Esophagus squamous epithelium (tissue), 5 donors: Measurements from ENCODE around the gene TRMT61A. TPM values are rescaled to one million over a fixed set of nuclear protein-coding genes. Genes with fewer than 3 reads are reported as not detected.

Experiments used
- DNase-seq: peaks from one replicate; lab custom pipeline; 2025; lab: John Stamatoyannopoulos, UW
- H3K27ac ChIP-seq, 4 donors: fragments of 200-600 bp; sonication (generic); one replicate each; pipeline ENCODE4 v1.5.1; 2016 to 2019; ENCODE audit warnings: mild to moderate bottlenecking in 1 of 4
- H3K27me3 ChIP-seq, 4 donors: fragments of 200-600 bp; sonication (generic); 1 replicate in 3 of 4; 2 replicates in 1 of 4; pipeline versions ENCODE4 v1.5.1 to v1.6.0; 2017 to 2021; ENCODE audit warnings: antibody characterized with exemption in 1 of 4
- H3K36me3 ChIP-seq, 3 donors: fragments of 200-600 bp; sonication (generic); one replicate each; pipeline ENCODE4 v1.5.1; 2016 to 2019
- H3K4me1 ChIP-seq, 3 donors: fragments of 200-600 bp; sonication (generic); one replicate each; pipeline ENCODE4 v1.5.1; 2017 to 2019
- H3K4me3 ChIP-seq, 4 donors: fragments of 200-600 bp; sonication (generic); 1 replicate in 3 of 4; 2 replicates in 1 of 4; pipeline ENCODE4 v1.5.1; 2016 to 2019; ENCODE audit warnings: mild to moderate bottlenecking in 2 of 4, moderate library complexity in 1 of 4
- H3K9me3 ChIP-seq, 3 donors: fragments of 200-600 bp; sonication (generic); one replicate each; pipeline ENCODE4 v1.5.1; 2016 to 2019
- CTCF ChIP-seq, 6 experiments: fragments of 450-650 bp in 4 of 6; fragments of 200-600 bp in 2 of 6; sonication (generic) in 2 of 6; IDR thresholded peaks; one replicate each; pipeline ENCODE4 v1.5.1; 2016 to 2019; ENCODE audit warnings: antibody characterized with exemption in 6 of 6, mild to moderate bottlenecking in 4 of 6, moderate library complexity in 4 of 6
- POLR2A ChIP-seq, 4 donors: fragments of 450-650 bp; IDR thresholded peaks; one replicate each; pipeline ENCODE4 v1.6.1; 2017; ENCODE audit warnings: antibody characterized with exemption in 4 of 4, mild to moderate bottlenecking in 4 of 4, moderate library complexity in 3 of 4
- WGBS, 2 donors: methylation state at CpG; one replicate each; pipeline ENCODE4 v1.1.5; 2018; 5-methylcytosine and 5-hydroxymethylcytosine counted together
- intact Hi-C: fragments of 100-400 bp; cut with DNase I; formaldehyde crosslinking; loops from one replicate; pipeline ENCODE4 v1.15.0; 2022
- total RNA-seq, 4 donors: library from RNA; depleted of rRNA; stranded (reverse); fragments of >200 nt; gene quantifications; one replicate each; pipeline ENCODE4 v1.1.0, GENCODE V29; 2016
- donor health status: DM: yes; HTN: yes; CAD: no.

TRMT61A gene
- total RNA-seq, 4 donors from 2014 or later = 7.7 to 20.6 (median 9.9) TPM

- Histone ChIP-seq H3K4me3 (peak overlapping the region in 1 of 4 donors; percentile 4), H3K27me3 (no peaks in the 10 kb centered on the region), H3K27ac (peak overlapping the region; percentile 77 to 88 (median 86)), H3K9me3 (no peaks in the 10 kb centered on the region), H3K4me1 (peaks cover 29 to 65% (median 39%) of the 10 kb centered on the region in 3 donors), H3K36me3 (peaks cover 0 to 73% (median 9%) of the 10 kb centered on the region in 3 donors)
- WGBS, 2 donors = 19 to 20% methylated on average over 6 to 7 of the region's 9 CpGs
- intact Hi-C loops = loop anchor here (10.0 kb wide), 2 partner anchors 48 to 118 kb away; partner anchors contain the start of gene KLC1
- TF ChIP-seq POLR2A (IDR thresholded peaks at IDR 0.05) = peak in 1 of 4 donors; percentile 19
- no peak for TF ChIP-seq CTCF (IDR thresholded peaks at IDR 0.05)
- no peak for DNase-seq
Observed at GRCh38 chr14:103576371-103577024, 47.5 kb downstream of the TRMT61A start.

DNA sequence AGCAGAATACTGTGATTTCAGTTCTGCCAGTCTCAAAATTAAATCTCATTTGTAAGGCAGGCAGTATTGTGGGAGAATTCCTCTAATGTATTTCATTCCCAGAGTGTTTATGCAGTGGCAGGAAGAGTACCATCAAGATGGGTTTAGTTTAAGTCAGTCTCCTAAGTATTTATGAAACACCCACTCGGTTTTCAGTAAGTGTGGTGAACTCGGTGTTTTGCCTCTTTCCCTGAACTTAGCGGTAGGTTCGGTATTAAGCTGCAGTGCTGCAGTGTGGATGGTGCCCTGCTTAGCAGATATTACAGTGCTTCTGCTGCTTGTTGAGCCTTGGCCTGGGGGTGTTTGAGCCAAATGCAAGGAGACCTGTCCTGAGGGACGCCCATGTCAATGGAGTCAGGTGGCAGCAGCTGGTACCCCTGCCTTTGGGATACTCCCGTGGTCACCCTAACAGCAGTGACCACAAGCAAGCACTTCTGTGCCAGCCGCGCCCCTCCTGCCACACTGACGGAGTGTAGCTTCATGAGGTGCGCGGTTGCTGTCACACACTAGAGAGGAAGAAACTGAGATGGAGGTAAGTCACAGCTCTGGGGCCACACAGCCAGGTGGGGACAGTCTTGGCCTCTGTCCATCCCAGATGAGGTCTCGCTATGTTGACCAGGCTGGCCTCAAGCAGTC is 49.5 kb downstream of the TRMT61A start:
- WGBS, 2 donors = 84 to 88% methylated on average over 11 of the region's 12 CpGs
- H3K27ac ChIP-seq = peak overlapping the region in 2 of 4 donors; percentile 9 to 34
- peaks cover 37 to 62% (median 46%) of the 10 kb centered on the region in 3 donors for H3K4me1 ChIP-seq
- no peak for DNase-seq
- no peak overlapping the region for H3K4me3 ChIP-seq
- intact Hi-C loops = loop anchor here (10.0 kb wide), 2 partner anchors 46 to 116 kb away; partner anchors contain the start of gene KLC1
- H3K36me3 ChIP-seq = peaks cover 0 to 69% (median 5%) of the 10 kb centered on the region in 3 donors
- H3K27me3 ChIP-seq = no peaks in the 10 kb centered on the region
- TF ChIP-seq POLR2A (IDR thresholded peaks at IDR 0.05) (no peak), CTCF (IDR thresholded peaks at IDR 0.05) (no peak)
- H3K9me3 ChIP-seq = no peaks in the 10 kb centered on the region

- no peak for TF ChIP-seq CTCF (IDR thresholded peaks at IDR 0.05)
- TF ChIP-seq POLR2A (IDR thresholded peaks at IDR 0.05) = no peak
- 74 to 82% methylated on average over 9 to 11 of the region's 11 CpGs for WGBS, 2 donors
- intact Hi-C loops = no loop called here
- H3K4me1 ChIP-seq = peaks cover 18 to 37% (median 25%) of the 10 kb centered on the region in 3 donors
- no peaks in the 10 kb centered on the region for H3K27me3 ChIP-seq
- no peak for DNase-seq
- peak overlapping the region in 3 of 4 donors; percentile 50 to 85 (median 63) for H3K27ac ChIP-seq
- H3K9me3 ChIP-seq = no peaks in the 10 kb centered on the region
- H3K4me3 ChIP-seq = no peak overlapping the region
- H3K36me3 ChIP-seq = peaks cover 0 to 45% (median 0%) of the 10 kb centered on the region in 3 donors
Observed at GRCh38 chr14:103581206-103581605, 52.2 kb downstream of the TRMT61A start.

GRCh38 chr14:103581954-103582703 is 53.1 kb downstream of the TRMT61A start:
- Histone ChIP-seq H3K4me3 (no peak overlapping the region), H3K4me1 (peaks cover 14 to 28% (median 17%) of the 10 kb centered on the region in 3 donors), H3K9me3 (no peaks in the 10 kb centered on the region), H3K27ac (peak overlapping the region; percentile 36 to 85 (median 56)), H3K27me3 (no peaks in the 10 kb centered on the region), H3K36me3 (peaks cover 0 to 46% (median 0%) of the 10 kb centered on the region in 3 donors)
- 48 to 70% methylated on average over 7 to 8 of the region's 26 CpGs for WGBS, 2 donors
- no peak for DNase-seq
- TF ChIP-seq POLR2A (IDR thresholded peaks at IDR 0.05) (no peak), CTCF (IDR thresholded peaks at IDR 0.05) (peak in 1 of 6 experiments; percentile 9)
- intact Hi-C loops = no loop called here
